T-helper 1 cell treated with Interleukin-12 subunit alpha and Interleukin-12 subunit beta and Interleukin-4 antibody, amounts not matched to agents 30 ng/mL and 1 ng/mL, for 36 hours (primary cell): Measurements from ENCODE around the gene E2F3. TPM values are rescaled to one million over a fixed set of nuclear protein-coding genes. Genes with fewer than 3 reads are reported as not detected.
"Not testable (repeated sequence)": the region's sequence is repeated elsewhere in the genome, so short reads cannot be mapped to it uniquely, and the experiment has no call there.

Experiments used
- intact Hi-C: fragments of 100-400 bp; cut with micrococcal nuclease; formaldehyde crosslinking; loops from one replicate; pipeline ENCODE4 v1.15.1; 2024
- total RNA-seq: library from RNA; stranded (reverse); gene quantifications from 2 replicates; pipeline ENCODE4 v1.2.3, GENCODE V29; 2022

Gene E2F3
- total RNA-seq, 1 donor from 2014 or later = 36.0 TPM

DNA sequence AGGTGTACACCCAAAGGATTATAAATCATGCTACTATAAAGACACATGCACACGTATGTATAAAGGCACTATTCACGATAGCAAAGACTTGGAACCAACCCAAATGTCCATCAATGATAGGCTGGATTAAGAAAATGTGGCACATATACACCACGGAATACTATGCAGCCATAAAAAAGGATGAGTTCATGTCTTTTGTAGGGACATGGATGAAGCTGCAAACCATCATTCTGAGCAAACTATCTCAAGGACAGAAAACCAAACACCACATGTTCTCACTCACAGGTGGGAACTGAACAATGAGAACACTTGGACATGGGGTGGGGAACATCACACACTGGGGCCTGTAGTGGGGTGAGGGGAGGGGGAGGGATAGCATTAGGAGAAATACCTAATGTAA is 123.5 kb downstream of the E2F3 start:
- intact Hi-C loops = not testable (repeated sequence)

DNA sequence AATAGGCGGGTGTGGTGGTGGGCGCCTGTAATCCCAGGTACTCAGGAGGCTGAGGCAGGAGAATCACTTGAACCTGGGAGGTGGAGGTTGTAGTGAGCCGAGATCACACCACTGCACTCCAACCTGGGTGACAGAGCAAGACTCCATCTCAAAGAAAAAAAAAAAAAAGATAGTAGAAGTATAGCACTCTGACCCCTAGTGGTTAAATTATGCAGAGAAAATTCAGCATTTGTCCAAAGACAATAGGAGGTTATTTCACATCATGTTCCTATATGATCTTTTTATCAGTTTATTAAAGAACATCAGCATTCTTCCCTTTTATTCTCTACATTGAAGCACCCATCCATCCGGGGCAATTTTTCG is 127.4 kb downstream of the E2F3 start:
- intact Hi-C loops = loop anchor here (1.0 kb wide), 3 partner anchors 164 to 238 kb away; no protein-coding TSS in a partner anchor

DNA sequence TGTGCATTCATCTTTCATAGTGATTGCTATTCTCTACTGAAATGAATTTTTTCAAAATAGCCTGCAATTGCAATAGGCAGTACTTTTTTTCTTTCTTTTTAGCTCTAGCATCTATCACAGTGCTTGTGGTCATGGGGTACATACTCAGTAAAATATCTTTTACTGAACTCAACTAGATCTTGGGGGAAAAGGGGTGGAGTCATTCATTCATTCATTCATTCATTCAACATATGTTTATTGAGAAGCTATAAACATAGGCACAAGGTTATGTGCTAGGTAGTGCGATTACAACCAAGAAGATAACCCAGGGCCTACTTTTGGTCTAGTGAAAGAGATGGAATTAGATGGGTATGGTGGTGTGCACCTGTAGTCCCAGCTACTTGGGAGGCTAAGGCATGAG is 131.2 kb downstream of the E2F3 start:
- intact Hi-C loops = no loop called here

DNA sequence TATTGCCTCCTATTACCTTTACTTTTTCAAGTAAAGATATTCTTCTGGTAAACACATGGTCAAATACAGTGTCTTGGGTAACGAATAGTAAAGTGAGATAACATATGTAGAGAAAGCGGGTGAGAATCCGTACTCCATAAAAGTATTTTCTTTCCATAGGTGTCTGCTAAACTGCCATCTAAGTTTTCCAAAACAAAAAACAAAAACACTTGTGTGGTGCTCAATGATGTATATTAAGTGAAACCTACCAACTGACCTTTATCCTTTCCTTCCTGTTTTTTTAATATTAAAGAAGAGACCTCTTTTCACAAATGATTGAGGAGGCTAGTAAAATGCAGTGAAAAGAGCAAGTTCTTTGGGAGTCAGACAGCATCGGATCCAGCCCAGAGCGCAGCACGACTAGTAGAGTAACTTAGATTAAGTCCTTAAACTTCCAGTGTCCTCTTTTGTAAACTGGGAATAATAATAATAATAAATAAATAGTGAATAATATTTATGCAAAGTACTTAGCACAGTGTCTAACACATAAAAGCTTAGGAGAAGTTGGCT is 132.1 kb downstream of the E2F3 start:
- intact Hi-C loops = loop anchor here (1.0 to 2.0 kb wide), 7 partner anchors 9 to 1055 kb away; partner anchors contain the start of genes E2F3 and MBOAT1

DNA sequence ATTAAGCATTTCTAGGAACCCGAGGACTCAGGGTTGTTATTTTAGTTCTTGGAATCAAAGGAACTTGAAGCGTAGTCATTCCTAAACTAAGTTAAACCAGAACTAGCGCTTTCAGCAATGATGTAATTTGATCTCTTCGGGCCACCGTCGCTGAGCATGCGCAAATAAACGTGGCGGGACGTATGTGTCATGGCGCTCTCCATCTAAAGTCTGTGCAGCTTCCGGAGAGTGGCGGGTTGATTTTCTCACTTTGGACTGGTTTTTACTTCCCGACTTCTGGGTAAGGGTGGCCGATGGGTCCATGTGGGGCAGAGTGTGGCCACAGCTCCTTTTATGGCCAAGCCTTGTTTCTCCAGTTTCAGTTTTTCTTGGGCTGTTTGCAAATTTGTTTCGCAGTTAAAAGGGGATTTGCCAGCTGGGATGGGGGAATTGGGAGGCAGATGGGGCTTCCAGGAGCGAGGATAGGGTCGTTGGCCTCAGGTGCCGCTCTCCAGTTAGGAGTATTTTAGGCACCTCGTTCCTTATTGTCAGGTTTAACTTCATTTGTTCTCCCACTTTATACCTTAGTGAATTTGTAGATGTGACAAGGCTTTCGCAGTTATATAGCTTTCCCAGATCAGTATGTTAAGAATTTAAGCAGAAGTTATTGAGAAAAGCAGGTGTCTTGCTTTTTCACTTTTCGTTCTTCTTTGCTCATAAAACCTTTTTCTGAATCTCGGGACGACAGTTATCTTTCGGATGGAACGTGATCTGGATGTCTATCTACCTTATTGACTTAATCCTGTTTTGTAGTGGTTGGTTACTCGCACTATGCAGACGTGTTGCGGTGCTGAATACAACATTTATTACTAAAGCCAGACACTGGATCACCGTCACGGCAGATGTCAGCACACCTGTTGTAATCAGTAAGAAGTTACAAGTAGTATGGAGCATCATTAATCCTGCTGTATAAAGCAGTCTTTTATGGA is 132.9 kb downstream of the E2F3 start, which contains the start of gene CDKAL1:
Gene CDKAL1, plus strand, starts transcription at position 163 of the 968 bp plus-strand sequence. CDS start 11,894 bp downstream, outside the sequence.
- intact Hi-C loops = loop anchor here (1.0 to 2.0 kb wide), 7 partner anchors 9 to 1055 kb away; partner anchors contain the start of genes E2F3 and MBOAT1

DNA sequence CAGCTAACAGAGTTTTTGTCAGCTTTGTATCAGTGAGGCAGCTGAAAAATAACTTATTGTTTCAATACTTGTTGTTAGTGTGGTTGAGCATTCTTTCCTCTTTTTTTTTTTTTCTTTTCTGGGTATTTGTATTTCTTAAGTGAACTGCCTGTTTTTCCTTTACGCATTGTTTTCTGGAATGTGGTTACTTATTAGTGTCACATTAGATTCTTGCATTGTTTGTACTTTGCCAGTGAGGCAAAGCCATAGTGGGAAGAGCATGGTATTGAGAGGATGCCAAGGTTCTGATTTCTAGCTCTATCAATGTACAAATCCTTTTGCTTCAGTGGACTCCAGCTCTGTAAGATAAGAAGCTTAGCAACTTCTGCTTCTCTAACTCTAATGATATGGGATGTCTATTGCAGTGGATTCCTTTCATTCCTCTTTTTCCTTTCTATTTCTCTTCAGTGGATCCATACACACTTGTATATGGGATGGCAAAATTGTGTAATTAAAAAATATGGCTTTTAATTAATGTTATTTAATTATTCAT is 136.5 kb downstream of the E2F3 start:
- intact Hi-C loops = no loop called here

DNA sequence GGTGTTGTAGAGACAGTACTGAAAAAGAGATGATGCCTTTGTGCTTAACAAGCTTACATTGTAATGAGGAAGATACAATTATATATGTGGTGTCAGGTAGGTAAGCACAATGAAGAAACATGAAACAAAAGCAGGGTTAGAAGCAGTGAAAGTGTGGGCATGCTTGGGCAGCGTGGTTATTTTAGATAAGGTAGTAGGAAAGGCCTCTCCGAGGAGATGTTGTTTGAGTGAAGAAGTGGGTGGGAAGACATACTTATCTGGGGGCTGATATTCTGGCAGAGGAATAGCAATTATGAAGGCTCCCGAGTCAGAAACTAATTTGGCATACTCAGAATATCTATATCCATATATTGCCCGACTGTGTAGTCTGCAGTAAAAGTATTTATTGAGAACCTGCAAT is 137.2 kb downstream of the E2F3 start:
- intact Hi-C loops = no loop called here

DNA sequence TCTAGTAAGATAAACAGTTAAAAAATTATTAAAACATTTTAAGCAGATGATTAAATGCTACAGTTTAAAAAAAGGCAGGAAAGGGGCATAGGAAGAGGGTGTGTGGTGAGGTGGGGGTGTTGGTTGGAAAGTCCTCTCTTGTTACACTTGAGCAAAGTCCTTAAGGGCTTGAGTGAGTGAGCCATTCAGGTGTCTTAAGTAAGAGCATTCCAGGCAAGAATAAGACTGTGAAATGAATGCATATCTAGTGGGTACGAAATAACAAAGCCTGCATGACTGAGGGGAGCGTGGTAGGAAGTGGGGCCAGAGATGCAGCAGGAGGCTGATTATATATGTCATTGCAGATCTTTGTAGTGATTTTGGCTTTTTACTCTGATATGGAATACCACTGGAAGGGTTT is 137.7 kb downstream of the E2F3 start:
- intact Hi-C loops = no loop called here

DNA sequence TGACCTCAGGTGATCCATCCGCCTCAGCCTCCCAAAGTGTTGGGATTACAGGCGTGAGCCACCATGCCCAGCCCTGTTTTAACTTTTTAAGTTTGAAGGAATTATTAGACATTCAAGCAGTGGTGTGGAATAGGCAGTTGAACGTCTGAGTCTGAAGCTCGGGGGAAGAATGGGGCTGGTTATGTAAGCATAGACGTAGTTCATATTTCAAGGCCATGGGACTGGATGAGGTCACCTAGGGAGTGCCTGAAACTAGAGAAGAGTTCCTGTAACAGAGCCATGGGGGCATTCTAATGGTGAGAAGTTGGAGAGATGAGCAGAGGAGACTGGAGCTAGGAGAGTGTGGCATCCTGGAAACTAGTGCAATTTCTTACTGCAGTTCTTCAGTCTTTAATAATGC is 139.0 kb downstream of the E2F3 start:
- intact Hi-C loops = no loop called here

DNA sequence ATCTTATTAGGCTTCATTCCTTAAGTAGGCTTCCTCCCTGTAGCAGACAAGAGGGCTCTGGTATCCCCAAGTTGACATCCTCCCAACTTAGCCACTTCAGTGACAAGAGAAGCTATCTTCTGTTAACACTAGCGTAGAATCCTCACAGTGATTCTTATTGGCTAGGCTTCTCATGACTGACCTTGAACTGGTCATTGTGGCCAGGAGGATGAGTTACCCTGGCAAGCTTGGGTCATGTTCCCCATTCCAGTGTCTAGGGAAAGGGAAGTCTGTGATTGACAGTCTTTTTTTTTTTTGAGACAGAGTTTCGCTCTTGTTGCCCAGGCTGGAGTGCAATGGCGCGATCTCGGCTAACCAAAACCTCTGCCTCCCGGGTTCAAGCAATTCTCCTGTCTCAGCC is 139.7 kb downstream of the E2F3 start:
- intact Hi-C loops = no loop called here

DNA sequence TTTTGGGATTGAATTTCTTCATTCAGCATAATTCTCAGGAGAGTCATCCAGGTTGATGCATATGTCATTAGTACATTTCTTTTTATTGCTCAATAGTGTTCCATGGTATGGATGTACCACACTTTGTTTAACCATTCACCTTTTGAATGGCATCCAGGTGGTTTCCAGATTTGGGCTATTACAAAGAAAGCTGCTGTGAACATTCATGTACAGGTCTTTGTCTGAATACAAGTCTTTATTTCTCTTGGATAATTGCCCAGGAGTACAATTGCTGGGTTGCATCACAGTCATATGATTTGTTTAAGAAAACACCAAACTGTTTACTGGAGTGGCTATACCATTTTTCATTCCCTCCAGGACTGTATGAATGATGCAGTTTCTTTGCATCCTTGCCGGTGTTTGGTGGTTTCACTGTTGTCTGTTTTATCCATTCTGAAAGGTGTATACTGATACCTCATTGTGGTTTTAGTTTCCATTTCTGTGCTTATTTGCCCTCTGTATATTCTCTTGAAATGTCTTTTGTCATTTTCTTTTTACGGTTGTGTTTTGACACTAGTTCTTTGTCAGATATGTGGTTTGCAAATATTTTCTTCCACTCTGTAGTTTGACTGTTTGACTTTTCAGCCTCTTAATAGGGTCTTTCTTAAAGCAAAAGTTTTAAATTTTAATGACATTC is 141.4 kb downstream of the E2F3 start:
- intact Hi-C loops = loop anchor here (1.0 to 2.0 kb wide), 4 partner anchors 9 to 1334 kb away; partner anchors contain the start of gene CDKAL1

Other genes with a start within 250 kb of the E2F3 start
- gene MBOAT1, start 189.4 kb upstream of the E2F3 start, total RNA-seq = 21.5 and 23.1 TPM in 2 replicates
- gene CDKAL1, start 132.6 kb downstream of the E2F3 start, total RNA-seq = 30.6 and 31.4 TPM in 2 replicates